Measurements from ENCODE around the gene ZC3H7A. TPM values are rescaled to one million over a fixed set of nuclear protein-coding genes. Genes with fewer than 3 reads are reported as not detected.
A peak's percentile ranks its signal among the peaks of the same experiment; 100 is the strongest.

The ZC3H7A gene
- total and polyA plus RNA-seq, 2 of the 13 experiments (the other 11 are each of a cell fraction or from before 2014, with no cell fraction given), result 29.2 to 36.8 TPM

DNA sequence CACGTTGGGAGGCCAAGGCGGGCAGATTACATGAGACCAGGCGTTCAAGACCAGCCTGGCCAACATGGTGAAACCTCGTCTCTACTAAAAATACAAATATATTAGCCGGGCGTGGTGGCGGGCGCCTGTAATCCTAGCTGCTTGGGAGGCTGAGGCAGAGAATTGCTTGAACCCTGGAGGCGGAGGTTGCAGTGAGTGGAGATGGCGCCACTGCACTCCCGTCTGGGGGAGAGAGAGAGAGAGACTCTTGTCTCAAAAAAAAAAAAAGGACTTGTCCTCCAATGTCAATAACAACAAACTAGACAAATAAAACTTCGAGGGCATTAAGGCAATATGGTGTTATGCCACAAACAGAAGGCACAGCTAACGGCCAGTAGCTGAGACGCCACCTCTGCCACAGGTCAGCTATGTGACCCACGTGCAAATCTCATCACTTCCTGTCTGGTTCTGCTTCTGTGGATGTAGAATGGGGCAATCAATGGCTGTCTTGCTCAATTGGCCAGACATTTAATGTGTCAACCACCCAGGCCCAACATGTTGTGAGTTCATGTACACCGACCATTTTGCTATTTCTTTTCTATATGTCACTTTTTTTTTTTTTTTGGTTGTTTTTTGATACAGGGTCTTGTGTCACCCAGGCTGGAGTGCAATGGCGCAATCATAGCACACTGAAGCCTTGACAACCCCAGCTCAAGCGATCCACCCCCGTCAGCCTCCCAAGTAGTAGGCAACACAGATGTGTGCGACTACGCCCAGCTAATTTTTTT lies 53.6 kb downstream of the ZC3H7A start (continued):
- TF ChIP-seq DDIT3 (CRISPR knock-in tag; IDR thresholded peaks at IDR 0.05) (no peak), MZF1 (CRISPR knock-in tag; IDR thresholded peaks at IDR 0.05; ENCODE audit: borderline replicate concordance) (no peak), ZNF18 (CRISPR knock-in tag; IDR thresholded peaks at IDR 0.05; ENCODE audit: insufficient replicate concordance) (peak; percentile 63), ATRX (CRISPR knock-in tag; IDR thresholded peaks at IDR 0.05; ENCODE audit: borderline replicate concordance) (no peak; the same call in 1 of the 2 replicates), ZKSCAN1 (IDR thresholded peaks at IDR 0.05; ENCODE audit: low read length) (0 out of 2 replicates have a peak, but pooled peaks have one; percentile 18), ATF7-NPFF (CRISPR knock-in tag; IDR thresholded peaks at IDR 0.05; ENCODE audit: low read depth) (no peak), CREM (IDR thresholded peaks at IDR 0.05) (peak; percentile 57; the same call in 1 of the 2 replicates), CREM (CRISPR knock-in tag; IDR thresholded peaks at IDR 0.05) (no peak), ZBTB21 (CRISPR knock-in tag; IDR thresholded peaks at IDR 0.05) (peak; percentile 38; the same call in 1 of the 2 replicates), PPARG (CRISPR knock-in tag; conservative IDR thresholded peaks at IDR 0.05) (peak; percentile 71), DR1 (CRISPR knock-in tag; IDR thresholded peaks at IDR 0.05) (no peak), ZNF703 (CRISPR knock-in tag; IDR thresholded peaks at IDR 0.05; ENCODE audit: borderline replicate concordance) (no peak), ZNF276 (CRISPR knock-in tag; IDR thresholded peaks at IDR 0.05; ENCODE audit: low read depth) (no peak), THRA (CRISPR knock-in tag; IDR thresholded peaks at IDR 0.05; ENCODE audit: borderline replicate concordance) (peak; percentile 53; the same call in 1 of the 2 replicates), KDM2A (CRISPR knock-in tag; IDR thresholded peaks at IDR 0.05; ENCODE audit: borderline replicate concordance, low read depth) (peak; percentile 71; the same call in 1 of the 2 replicates), MAFK (conservative IDR thresholded peaks at IDR 0.05 in 1 of 2, IDR thresholded peaks at IDR 0.05 in 1 of 2; ENCODE audit: low read length in 2 of 2) (no peak), ZNF253 (CRISPR knock-in tag; IDR thresholded peaks at IDR 0.05; ENCODE audit: borderline replicate concordance) (0 out of 2 replicates have a peak, but pooled peaks have one; percentile 38), ZNF878 (CRISPR knock-in tag; IDR thresholded peaks at IDR 0.05) (peak; percentile 79; the same call in 1 of the 2 replicates), ZNF883 (CRISPR knock-in tag; IDR thresholded peaks at IDR 0.05; ENCODE audit: not compliant biosample characterization) (peak; percentile 31)
- TF ChIP-seq, protein P1, sequence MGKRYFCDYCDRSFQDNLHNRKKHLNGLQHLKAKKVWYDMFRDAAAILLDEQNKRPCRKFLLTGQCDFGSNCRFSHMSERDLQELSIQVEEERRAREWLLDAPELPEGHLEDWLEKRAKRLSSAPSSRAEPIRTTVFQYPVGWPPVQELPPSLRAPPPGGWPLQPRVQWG (CRISPR knock-in tag; IDR thresholded peaks at IDR 0.05; ENCODE audit: borderline replicate concordance, low read depth), result no peak
- TF ChIP-seq, protein P2, sequence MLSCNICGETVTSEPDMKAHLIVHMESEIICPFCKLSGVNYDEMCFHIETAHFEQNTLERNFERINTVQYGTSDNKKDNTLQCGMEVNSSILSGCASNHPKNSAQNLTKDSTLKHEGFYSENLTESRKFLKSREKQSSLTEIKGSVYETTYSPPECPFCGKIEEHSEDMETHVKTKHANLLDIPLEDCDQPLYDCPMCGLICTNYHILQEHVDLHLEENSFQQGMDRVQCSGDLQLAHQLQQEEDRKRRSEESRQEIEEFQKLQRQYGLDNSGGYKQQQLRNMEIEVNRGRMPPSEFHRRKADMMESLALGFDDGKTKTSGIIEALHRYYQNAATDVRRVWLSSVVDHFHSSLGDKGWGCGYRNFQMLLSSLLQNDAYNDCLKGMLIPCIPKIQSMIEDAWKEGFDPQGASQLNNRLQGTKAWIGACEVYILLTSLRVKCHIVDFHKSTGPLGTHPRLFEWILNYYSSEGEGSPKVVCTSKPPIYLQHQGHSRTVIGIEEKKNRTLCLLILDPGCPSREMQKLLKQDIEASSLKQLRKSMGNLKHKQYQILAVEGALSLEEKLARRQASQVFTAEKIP (CRISPR knock-in tag; IDR thresholded peaks at IDR 0.05; ENCODE audit: borderline replicate concordance), result no peak

All from HepG2 (cell line).